ENCODE data around the gene ADAM12.
A peak's percentile ranks its signal among the peaks of the same experiment; 100 is the strongest.

Gene ADAM12

DNA sequence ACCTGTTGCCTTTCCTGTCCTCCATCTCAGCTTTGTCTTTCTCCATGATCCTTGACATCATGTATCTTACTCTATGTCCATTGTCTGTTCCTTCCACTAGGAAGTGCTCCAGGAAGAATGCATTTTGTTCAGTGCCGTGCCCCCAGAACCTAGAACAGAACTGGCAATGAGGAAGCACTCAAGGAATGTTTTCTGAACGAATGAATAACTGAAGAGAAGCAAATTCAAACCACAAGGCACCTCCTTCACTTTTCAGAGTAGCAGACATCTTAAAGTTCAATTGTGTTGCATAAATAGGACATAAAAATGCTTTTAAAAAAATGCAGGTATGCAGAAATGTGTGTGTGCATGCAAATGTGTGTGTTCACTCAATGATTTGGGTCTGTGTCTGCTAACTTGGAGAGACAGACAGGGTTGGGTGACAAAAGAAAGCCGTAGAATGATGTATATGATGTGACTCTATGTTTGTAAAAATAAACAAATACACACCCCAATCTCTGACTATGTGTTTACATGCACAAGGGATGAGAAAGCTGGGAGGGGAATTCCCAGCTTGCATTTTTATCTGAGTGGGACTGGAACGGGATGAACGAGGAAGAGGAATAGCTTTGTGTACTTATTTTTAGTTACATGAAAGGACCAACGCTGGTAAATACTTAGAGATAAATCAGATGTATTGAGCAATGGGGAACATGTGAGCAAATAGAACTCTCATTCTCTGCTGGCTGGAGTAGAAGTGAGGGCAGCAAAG is 254.2 kb downstream of the ADAM12 start:
- peak; percentile 67 to 92 for DNase-seq

DNA sequence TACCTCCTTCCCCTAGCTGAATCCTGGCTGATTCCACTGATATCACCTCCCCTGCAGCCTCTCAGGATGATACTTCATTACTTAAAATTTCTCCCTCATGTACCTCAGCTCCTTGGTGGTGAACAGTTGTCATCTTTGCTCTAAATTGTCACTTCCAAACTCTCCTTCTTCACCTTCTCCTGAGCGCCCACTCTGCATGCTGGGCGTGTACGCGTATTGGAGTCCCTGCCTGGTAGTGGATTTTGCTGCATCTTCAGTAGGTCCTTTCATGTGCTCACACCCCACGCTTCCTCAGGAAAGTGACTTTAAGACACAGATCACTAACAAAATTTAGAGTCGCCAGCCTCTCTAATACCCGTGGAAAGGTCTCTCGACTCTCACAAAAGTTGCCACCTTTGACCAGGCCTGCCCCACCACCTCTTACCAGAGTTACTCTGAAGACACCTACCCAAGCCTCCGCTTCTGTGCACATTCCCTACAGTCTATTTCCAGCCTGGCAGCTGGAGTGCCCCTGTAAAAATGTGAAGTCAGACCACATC is 255.1 kb downstream of the ADAM12 start:
- no peak for DNase-seq

DNA sequence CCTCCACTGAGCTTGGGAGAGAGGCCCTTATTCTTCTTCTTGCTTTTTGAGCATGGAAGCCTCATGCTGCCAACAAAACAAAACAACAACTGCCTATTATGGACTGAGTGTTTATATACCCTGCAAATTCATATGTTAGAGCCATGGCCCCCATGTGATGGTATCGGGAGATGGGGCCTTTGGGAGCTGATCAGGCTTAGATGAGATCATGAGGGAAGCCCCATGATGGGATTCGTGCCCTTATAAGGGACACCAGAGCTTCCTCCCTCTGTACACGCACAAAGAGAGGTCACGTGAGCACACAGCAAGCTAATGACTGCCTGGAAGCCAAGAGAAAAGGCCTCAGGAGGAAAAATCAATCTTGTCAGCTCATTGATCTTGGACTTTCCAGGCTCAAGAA is 256.9 kb downstream of the ADAM12 start:
- DNase-seq: peak; percentile 33 to 81

- peak; percentile 21 to 30 for DNase-seq
Measured at GRCh38 chr10:126130271-126130710, 258.0 kb downstream of the ADAM12 start.

DNA sequence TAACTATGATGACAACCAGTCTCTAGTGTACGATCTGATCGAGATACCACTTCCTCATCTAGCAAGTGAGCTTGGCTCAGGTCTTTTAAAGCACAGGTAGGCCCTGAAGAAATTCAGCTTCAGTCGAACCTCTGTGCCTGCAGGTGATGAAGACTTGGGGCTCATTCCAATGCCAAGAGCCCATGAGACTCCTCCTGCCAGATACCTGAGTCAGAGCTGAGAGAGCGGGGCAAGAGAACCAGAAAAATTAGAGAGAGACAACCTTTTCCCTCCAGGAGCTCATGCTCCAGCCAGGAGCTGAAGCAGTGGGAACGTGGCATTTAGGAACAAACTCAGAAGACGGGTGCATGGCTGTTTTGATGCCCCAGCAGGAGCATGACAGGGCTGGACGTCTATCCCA is 259.3 kb downstream of the ADAM12 start:
- DNase-seq: no peak

- DNase-seq: no peak
Measured at GRCh38 chr10:126128581-126128980, 259.7 kb downstream of the ADAM12 start.

DNA sequence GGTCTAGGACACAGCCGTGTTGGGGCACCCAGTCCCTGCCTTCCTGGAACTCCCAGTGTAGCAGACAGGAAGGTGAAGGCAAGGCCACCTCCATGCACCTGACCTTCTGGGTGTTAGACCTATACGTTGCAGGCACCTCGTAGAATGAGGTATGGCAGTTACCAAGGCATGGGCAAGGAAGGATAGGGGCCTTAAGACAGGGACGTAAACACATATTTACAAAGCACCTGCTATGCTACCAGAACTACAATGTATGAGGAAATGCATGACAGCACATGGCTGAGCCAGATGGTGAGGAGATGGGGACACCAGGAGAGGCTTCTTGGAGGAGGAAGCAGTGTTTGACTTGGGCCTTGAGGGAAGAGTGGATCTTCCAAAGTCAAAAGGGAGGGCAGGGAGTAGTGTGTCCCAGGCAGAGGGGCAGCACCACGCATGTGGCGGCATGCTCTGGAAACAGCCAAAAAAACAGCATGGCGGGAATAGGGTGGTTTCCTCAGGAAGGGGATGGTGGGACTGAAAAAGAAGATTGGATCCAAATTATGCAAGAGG is 260.7 kb downstream of the ADAM12 start:
- DNase-seq: no peak

- no peak for DNase-seq
Measured at GRCh38 chr10:126126866-126127265, 261.4 kb downstream of the ADAM12 start.

DNA sequence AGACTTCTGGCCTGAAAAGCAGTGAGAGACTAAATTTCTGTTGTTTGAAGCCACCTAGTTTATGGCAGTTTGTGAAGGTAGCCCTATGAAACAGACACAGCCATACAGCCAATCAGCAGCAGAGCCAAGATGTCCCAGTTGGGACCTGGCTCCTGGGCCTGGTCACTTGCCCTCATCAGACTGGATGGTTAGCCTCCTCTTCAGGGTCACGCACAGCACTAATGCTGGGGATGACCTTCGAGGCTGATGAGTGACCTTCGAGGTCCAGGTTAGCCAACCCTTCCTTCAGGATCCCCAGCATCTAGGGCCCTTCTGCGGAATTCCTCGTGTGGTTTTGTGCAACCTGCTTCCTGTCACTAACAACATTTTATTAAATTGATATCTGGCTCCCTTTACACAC is 262.3 kb downstream of the ADAM12 start:
- DNase-seq: no peak

DNA sequence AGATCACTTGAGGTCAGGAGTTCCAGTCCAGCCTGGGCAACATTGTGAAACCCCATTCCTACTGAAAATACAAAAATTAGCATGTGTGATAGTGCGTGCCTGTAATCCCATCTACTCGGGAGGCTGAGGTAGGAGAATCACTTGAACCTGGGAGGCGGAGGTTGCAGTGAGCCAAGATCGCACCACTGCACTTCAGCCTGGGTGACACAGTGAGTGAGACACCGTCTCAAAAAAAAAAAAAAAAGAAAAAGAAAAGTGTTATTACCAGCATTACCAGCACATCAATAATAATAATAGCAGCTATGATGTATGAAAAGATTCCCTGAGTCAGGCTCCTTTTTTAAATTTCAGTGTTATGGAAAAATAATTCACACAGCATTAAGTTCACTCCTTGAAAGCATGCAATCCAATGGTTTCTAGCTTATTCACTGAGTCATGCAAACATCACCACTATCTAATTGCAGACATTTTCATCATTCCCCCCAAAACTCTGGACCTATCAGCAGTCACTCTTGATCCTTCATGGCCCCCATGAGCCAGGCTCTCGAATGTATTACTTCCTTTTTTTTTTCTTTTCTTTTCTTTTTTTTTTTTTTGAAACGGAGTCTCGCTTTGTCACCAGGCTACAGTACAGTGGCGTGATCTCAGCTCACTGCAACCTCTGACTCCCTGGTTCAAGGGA is 263.5 kb downstream of the ADAM12 start:
- DNase-seq: peak in 1 of 2 donors; percentile 34

DNA sequence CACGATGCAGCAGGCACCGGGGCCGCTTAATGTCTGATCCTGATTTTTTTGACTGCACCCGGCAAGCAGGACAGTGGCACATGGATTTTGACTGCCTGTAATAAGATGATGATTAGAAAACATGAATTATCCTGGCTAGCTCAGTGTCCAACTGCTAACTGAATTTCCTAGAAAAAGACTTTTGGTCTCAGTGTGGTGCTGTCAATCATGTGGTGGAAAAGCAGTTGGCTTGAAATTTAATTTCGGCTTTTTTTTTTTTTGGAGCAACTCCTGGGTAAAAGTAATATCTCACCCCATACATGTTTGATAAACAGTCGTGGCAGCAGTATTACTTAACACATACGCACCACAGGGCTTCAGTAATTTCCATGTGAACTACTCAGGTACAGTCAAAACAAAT is 264.2 kb downstream of the ADAM12 start:
- DNase-seq: no peak

GRCh38 chr10:126123466-126123865 is 264.8 kb downstream of the ADAM12 start:
- DNase-seq: no peak

GRCh38 chr10:126122881-126123280 is 265.4 kb downstream of the ADAM12 start:
- DNase-seq: no peak

- DNase-seq: peak in 1 of 2 donors; percentile 42
Measured at GRCh38 chr10:126119599-126119998, 268.7 kb downstream of the ADAM12 start.

DNA sequence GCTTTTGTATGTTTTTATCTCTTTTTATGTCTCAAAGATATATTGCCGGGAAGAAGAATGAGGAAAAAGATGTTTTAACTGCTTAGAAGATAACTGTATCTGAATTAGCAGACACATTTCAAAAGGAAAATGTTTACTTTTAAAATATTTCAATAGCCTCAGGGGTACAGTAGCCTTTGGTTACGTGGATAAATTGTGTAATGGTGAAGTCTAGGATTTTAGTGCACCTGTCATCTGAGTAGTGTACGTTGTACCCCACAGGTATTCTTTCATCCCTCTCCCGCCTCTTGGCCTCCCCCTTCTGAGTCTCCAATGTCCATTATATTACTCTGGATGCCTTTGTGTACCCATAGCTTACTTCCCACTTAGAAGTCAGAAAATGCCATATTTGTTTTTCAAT is 269.8 kb downstream of the ADAM12 start:
- DNase-seq: no peak

DNA sequence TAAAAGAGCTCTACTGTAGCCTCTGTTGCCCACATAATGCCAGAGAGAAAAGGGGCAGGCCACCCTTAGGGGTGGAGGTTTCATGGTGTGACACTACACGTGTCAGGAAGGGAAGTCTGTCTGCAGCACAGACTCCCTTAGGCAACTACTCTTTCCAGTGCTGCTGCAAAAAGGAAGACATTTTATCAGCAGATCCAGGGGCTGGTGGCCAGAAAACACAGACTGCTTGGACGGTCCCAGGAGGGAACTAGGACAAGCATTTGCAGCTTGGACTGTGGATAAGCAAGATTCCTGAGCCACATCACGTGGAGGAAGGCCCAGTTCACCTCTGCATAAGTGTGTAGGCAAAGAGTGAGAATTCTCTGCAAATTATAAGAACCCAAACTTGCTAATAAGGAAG is 271.1 kb downstream of the ADAM12 start:
- DNase-seq: no peak

GRCh38 chr10:126115886-126116285 is 272.4 kb downstream of the ADAM12 start:
- DNase-seq: no peak

- no peak for DNase-seq
Measured at GRCh38 chr10:126114884-126115555, 273.3 kb downstream of the ADAM12 start.

DNA sequence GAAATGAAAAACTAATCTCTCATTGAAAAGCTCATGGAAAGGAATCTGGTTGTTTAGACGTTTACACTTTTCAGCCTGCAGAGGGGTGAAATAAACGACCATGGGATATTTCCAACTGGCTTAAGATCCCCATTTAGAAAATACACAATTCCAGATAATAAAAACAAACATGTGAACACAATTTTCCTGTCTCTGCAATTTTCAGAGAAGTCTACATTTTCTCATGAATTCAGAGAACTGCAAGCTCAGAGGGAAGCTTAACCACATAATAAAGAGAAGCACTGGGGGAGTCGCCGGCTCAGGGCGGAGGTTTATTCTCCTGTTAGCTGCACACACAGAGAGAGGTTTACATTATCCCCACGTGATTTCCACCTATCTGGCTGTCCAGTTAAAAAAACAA is 276.8 kb downstream of the ADAM12 start:
- peak in 1 of 2 donors; percentile 18 for DNase-seq

DNA sequence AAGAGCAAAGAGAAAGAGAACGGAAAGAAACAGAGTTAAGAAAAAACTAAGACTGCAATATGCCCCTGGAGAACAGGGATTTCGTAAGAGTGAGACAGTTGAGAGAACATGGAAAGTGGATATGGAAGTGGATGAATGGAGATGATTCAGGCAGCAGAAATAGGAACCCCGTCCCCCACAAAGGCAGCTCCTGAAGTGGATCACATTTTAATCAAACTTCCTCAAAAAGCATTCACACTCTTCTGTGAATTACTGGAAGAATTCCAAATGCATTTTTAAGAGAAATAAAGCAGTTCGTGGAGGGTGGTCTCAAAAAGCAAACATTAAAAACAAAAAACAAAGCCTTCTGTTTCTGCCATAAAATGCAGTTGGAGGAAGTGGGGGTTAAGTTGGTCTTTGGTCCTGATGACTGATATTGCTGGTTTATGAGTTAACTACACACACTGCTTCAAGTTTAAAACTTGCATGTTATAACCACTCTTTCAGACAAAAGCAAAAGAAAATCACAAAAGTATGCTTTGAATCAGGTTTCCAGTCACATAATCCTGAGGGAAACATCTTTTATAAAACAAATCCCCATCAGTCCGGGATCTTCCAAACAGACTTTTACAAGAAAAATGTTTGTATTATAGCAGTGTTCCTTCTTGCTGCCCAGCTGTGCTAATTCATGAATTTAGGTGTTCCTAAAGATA is 277.6 kb downstream of the ADAM12 start:
- DNase-seq: peak; percentile 51 to 76

DNA sequence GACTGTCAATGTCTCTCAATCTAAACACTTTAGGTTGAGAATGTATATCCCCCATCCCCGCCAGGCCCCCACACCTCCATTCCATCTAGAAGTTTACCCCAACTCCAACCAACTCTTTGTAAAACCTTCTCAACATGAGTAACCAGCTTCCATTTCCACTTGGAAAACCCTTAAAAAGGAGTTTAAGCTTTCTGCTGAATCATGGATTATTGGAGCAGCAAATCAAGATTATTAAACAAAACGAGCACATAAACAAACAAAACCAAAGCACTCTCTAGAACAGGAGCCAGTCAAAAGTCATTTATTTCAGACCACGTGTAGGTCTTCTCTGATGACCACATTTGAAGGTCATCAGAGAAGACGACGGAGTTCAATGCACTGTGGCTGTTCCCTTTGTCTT is 278.4 kb downstream of the ADAM12 start:
- DNase-seq: no peak

- DNase-seq: peak in 1 of 2 donors; percentile 52
Measured at GRCh38 chr10:126108693-126109092, 279.6 kb downstream of the ADAM12 start.

- DNase-seq: peak; percentile 53 to 61
Measured at GRCh38 chr10:126104767-126105166, 283.5 kb downstream of the ADAM12 start.
